Neuron (in vitro differentiated cells): Measurements from ENCODE around the gene NOS1.
"Not testable (repeated sequence)": the region's sequence is repeated elsewhere in the genome, so short reads cannot be mapped to it uniquely, and the experiment has no call there.

Source experiments
- H2AFZ ChIP-seq: one replicate; pipeline ENCODE4 v1.6.1; 2013; ENCODE audit warnings: low read depth, mild to moderate bottlenecking, inconsistent platforms, low read length, moderate library complexity
- H3K27me3 ChIP-seq: one replicate; pipeline ENCODE4 v1.6.1; 2013; ENCODE audit warnings: low read length; ENCODE audit not compliant: insufficient read depth
- H3K36me3 ChIP-seq: one replicate; pipeline ENCODE4 v1.6.1; 2013; ENCODE audit warnings: low read length; ENCODE audit not compliant: insufficient read depth
- H3K4me1 ChIP-seq: one replicate; pipeline ENCODE4 v1.6.1; 2013; ENCODE audit warnings: low read length; ENCODE audit not compliant: insufficient read depth
- H3K4me3 ChIP-seq: 2 replicates; pipeline ENCODE4 v1.5.1; 2013; ENCODE audit warnings: mild to moderate bottlenecking, low read length, moderate library complexity
- H3K9me3 ChIP-seq: one replicate; pipeline ENCODE4 v1.6.1; 2013; ENCODE audit warnings: low read length

NOS1 gene

GRCh38 chr12:117187421-117187820, 174.0 kb downstream of the NOS1 start:
- no peak overlapping the region for H2AFZ ChIP-seq
- H3K4me3 ChIP-seq: no peak overlapping the region
- peaks cover 8% of the 10 kb centered on the region for H3K9me3 ChIP-seq
- peaks cover 16% of the 10 kb centered on the region for H3K4me1 ChIP-seq
- no peaks in the 10 kb centered on the region for H3K27me3 ChIP-seq
- peaks cover 42% of the 10 kb centered on the region for H3K36me3 ChIP-seq

GRCh38 chr12:117182866-117183265, 178.6 kb downstream of the NOS1 start:
- peaks cover 87% of the 10 kb centered on the region for H3K36me3 ChIP-seq
- no peaks in the 10 kb centered on the region for H3K4me1 ChIP-seq
- no peak overlapping the region for H3K4me3 ChIP-seq
- no peak overlapping the region for H2AFZ ChIP-seq
- no peaks in the 10 kb centered on the region for H3K27me3 ChIP-seq
- H3K9me3 ChIP-seq: peaks cover 16% of the 10 kb centered on the region

- H3K4me3 ChIP-seq: not testable (repeated sequence)
These were observed 180.0 kb downstream of the NOS1 start for GRCh38 chr12:117181468-117181843.

GRCh38 chr12:117180758-117181467, 180.5 kb downstream of the NOS1 start:
- no peaks in the 10 kb centered on the region for H3K4me1 ChIP-seq
- H3K27me3 ChIP-seq: no peaks in the 10 kb centered on the region
- peaks cover 93% of the 10 kb centered on the region for H3K36me3 ChIP-seq
- no peak overlapping the region for H3K4me3 ChIP-seq
- no peak overlapping the region for H2AFZ ChIP-seq
- peaks cover 16% of the 10 kb centered on the region for H3K9me3 ChIP-seq

More at GRCh38 chr12:117181468-117181843, 180.0 kb downstream of the NOS1 start:
- peaks cover 16% of the 10 kb centered on the region for H3K9me3 ChIP-seq
- not testable (repeated sequence) for H3K27me3 ChIP-seq, H2AFZ ChIP-seq, H3K4me1 ChIP-seq
- H3K36me3 ChIP-seq: peaks cover 93% of the 10 kb centered on the region

GRCh38 chr12:117178745-117179144, 182.7 kb downstream of the NOS1 start:
- Histone ChIP-seq H3K4me3 (no peak overlapping the region), H2AFZ (no peak overlapping the region), H3K36me3 (peaks cover 95% of the 10 kb centered on the region), H3K9me3 (peaks cover 14% of the 10 kb centered on the region), H3K4me1 (no peaks in the 10 kb centered on the region), H3K27me3 (no peaks in the 10 kb centered on the region)

GRCh38 chr12:117178301-117178700, 183.1 kb downstream of the NOS1 start:
- H3K36me3 ChIP-seq: peaks cover 96% of the 10 kb centered on the region

GRCh38 chr12:117172168-117172567, 189.3 kb downstream of the NOS1 start:
- Histone ChIP-seq H2AFZ (no peak overlapping the region), H3K9me3 (peaks cover 3% of the 10 kb centered on the region), H3K36me3 (peaks cover 95% of the 10 kb centered on the region), H3K4me1 (no peaks in the 10 kb centered on the region), H3K27me3 (no peaks in the 10 kb centered on the region), H3K4me3 (no peak overlapping the region)

More at GRCh38 chr12:117178301-117178700, 183.1 kb downstream of the NOS1 start:
- no peak overlapping the region for H2AFZ ChIP-seq
- peaks cover 12% of the 10 kb centered on the region for H3K9me3 ChIP-seq
- no peaks in the 10 kb centered on the region for H3K27me3 ChIP-seq
- no peak overlapping the region for H3K4me3 ChIP-seq
- no peaks in the 10 kb centered on the region for H3K4me1 ChIP-seq

- Histone ChIP-seq H3K4me1 (no peaks in the 10 kb centered on the region), H3K4me3 (no peak overlapping the region), H3K36me3 (peaks cover 95% of the 10 kb centered on the region), H3K9me3 (peaks cover 3% of the 10 kb centered on the region), H3K27me3 (no peaks in the 10 kb centered on the region), H2AFZ (no peak overlapping the region)
These were observed 189.8 kb downstream of the NOS1 start for GRCh38 chr12:117171499-117172162.

- no peaks in the 10 kb centered on the region for H3K4me1 ChIP-seq
- peaks cover 3% of the 10 kb centered on the region for H3K9me3 ChIP-seq
- H3K36me3 ChIP-seq: peaks cover 92% of the 10 kb centered on the region
- H2AFZ ChIP-seq: no peak overlapping the region
- no peak overlapping the region for H3K4me3 ChIP-seq
- H3K27me3 ChIP-seq: no peaks in the 10 kb centered on the region
These were observed 191.9 kb downstream of the NOS1 start for GRCh38 chr12:117169548-117169947.

- H3K27me3 ChIP-seq: no peaks in the 10 kb centered on the region
- H3K36me3 ChIP-seq: peaks cover 89% of the 10 kb centered on the region
- H3K9me3 ChIP-seq: peaks cover 3% of the 10 kb centered on the region
- no peaks in the 10 kb centered on the region for H3K4me1 ChIP-seq
- no peak overlapping the region for H2AFZ ChIP-seq
- H3K4me3 ChIP-seq: no peak overlapping the region
These were observed 192.4 kb downstream of the NOS1 start for GRCh38 chr12:117168976-117169375.

GRCh38 chr12:117167769-117168168, 193.7 kb downstream of the NOS1 start:
- no peak overlapping the region for H3K4me3 ChIP-seq
- no peaks in the 10 kb centered on the region for H3K4me1 ChIP-seq
- peaks cover 3% of the 10 kb centered on the region for H3K9me3 ChIP-seq
- peaks cover 88% of the 10 kb centered on the region for H3K36me3 ChIP-seq
- H2AFZ ChIP-seq: no peak overlapping the region
- no peaks in the 10 kb centered on the region for H3K27me3 ChIP-seq

- no peak overlapping the region for H2AFZ ChIP-seq
- H3K27me3 ChIP-seq: no peaks in the 10 kb centered on the region
- H3K9me3 ChIP-seq: peaks cover 3% of the 10 kb centered on the region
- no peaks in the 10 kb centered on the region for H3K4me1 ChIP-seq
- H3K36me3 ChIP-seq: peaks cover 89% of the 10 kb centered on the region
- H3K4me3 ChIP-seq: no peak overlapping the region
These were observed 195.3 kb downstream of the NOS1 start for GRCh38 chr12:117166107-117166506.

- peaks cover 3% of the 10 kb centered on the region for H3K9me3 ChIP-seq
- H3K4me1 ChIP-seq: no peaks in the 10 kb centered on the region
- H3K27me3 ChIP-seq: no peaks in the 10 kb centered on the region
- no peak overlapping the region for H2AFZ ChIP-seq
- H3K36me3 ChIP-seq: peaks cover 88% of the 10 kb centered on the region
- H3K4me3 ChIP-seq: no peak overlapping the region
These were observed 196.1 kb downstream of the NOS1 start for GRCh38 chr12:117165342-117165741.
